HS-27A (cell line): ENCODE measurements around the gene JPH4.
"Not testable (repeated sequence)": the region's sequence is repeated elsewhere in the genome, so short reads cannot be mapped to it uniquely, and the experiment has no call there.

ENCODE experiments used
- DNase-seq: peaks from one replicate; pipeline ENCODE4 v3.0.0-alpha.2; 2012; ENCODE audit warnings: low read depth, missing footprints

JPH4 gene

DNA sequence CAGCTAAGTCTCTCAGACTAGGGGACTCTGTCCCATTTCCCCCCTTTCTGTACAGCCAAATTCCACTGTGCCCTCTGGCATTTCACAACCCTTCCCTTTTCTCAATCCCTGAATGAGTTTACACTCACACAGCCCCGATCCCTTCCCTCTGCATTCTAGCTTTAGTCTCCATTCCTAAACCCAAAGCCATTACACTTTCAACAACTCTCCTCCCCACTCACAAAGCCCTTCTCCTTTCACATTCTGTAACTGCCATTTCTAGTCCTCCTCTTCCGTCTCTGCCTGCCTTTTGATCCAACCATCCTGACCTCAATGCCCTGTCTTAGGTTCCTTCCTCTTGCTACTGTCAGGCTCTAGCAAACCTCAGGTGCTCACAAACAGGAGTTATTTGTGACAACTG lies 30.7 kb downstream of the JPH4 start:
- no peak for DNase-seq

DNA sequence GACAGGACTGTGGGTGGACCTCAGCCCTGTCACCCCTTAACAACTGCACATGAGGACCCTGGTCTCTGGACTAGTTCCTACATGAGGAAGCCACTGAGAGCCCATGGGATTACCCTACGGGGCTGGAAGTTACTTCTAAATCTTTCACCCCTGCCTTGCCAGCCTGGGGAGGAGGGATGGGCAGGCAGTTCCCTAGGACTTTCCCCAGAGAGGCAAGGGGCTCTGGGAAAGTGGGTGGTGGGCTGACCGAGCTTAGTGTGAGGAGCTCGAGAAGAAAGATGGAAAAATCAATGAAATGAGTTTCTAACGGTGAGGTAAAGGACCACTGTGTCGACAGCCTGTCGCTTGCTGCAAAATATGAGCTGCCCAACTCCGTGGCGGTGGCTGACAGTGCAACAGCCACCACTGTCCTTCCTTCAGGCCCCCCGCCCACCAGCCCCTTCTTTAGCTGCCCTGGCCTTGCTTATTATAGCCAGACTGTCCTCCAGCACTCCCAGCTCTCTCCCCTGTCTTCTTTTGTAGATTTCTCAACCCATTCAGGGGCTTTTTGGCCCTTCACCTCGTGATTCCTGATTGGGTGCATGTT lies 32.0 kb downstream of the JPH4 start:
- DNase-seq: no peak

DNA sequence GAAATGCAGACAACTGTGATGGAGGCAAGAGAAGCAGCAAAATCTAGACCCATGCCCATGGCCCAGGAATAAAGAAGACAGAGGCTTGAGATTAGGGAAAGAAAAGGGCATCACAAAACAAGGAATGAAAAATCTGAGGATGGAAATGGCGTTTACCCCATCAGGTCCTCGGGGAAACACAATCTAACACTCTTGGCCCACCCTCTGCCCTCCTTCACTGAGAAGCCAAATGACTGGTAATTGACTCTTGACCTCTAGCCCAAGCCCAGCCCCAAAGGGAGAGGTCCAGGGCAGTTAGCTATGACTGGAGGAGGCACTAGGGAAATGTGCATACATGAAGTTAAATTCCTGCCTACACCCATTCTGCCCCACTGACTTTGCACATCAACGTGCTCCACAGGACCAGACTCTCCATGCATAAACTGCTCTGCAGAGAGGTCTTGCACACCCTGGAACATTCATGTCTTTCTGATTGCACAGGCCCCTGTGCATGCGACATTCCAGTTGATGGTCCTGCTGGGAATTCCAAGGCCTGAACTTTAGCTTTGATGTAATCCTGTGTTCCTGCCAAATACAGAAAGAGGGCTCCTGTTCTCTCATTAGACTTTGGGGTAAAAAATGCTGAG lies 32.7 kb downstream of the JPH4 start:
- DNase-seq: no peak

DNA sequence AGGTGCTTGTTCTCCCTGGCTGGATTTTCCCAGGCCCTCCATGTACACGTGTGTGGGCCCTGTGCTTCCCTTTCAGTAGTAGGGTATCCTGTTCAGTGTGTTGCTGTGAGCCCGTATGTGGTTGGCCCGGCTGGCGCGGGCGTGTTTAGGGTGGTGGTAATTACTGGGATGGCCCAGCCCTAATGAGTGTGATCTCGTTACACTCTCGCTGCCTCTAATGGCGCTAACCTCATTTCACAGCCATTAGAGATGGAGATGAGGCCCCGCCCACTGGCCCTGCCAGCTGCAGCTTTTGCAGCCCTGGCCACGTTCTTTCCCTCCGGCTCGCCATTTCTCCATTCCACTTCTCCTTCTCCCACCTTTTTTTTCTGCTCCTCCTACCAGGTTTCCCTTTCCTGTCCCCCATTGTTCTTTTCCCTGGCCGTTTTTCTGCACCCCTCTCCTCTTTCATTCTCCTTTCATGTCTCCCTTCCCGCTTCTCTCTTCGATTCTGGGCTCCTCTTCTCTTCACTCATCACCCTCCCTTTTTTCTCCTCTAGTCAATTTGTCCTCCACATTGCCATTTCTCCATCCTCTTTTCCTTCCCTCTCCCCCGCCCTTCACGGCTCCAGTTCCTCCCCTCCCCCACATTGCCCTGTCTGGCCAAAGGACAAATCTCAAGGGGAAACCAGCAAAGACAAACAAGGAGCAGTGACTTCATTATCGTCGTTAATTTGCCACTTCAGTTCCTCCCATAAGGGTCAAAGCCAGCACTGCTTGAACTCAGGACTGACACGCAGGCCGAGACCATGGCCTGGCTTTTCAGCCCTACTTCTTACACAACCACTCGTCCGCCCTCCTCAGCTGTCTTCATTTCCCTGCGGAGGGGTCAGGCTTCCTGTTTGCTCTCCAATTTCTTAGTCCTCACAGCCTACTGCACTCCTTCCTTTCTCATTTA lies 33.8 kb downstream of the JPH4 start:
- DNase-seq: no peak

DNA sequence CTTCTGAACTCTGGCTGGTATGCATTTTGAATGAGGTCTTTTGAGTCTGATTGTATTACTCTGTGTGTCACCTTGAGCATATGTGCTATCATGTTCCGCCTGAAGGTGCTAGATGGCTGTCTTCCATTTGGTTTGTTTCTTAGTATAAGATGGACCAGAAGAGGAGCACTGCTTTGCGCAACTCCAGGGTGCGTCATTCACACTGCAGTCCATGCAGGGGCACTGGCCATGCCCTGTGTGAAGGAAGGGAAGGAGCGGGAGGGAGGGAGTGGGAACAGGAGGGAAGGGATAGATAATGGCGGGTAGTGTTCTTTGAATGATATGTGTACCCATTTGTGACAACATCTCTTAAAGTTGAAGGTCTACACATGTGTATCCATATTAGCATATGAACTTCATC lies 35.2 kb downstream of the JPH4 start:
- no peak for DNase-seq

DNA sequence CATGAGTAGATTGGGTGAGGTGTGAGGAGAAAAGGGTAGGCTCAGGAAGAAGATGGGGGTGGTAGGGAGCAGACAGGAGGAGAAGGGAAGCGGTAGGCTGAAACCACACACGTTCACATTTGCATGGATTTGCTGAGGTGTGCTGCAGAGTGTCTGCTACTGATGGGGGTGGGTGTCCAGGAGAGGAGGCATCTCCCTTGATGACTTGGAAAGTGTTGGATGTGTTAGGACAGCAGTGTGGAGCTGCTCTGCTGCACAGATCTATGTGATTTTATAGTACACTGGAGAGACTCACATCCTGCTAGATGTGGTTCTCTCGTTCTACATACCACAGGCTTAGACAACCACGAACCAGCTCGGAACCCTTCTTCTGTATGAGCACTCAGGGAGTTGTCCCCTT lies 36.3 kb downstream of the JPH4 start:
- no peak for DNase-seq

DNA sequence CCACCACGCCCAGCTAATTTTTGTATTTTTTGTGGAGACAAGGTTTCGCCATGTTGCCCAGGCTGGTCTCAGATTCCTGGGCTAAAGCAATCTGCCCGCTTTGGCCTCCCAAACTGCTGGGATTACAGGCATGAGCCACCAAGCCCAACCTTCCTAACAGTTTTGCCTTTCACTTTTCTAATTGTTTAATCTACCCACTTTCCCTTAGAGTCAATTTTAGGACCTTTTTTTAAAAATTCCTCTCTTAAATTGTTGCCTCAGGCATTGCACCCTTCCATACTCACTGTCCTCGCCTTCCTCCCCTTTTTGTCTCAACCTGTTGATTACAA lies 38.5 kb downstream of the JPH4 start:
- DNase-seq: no peak

DNA sequence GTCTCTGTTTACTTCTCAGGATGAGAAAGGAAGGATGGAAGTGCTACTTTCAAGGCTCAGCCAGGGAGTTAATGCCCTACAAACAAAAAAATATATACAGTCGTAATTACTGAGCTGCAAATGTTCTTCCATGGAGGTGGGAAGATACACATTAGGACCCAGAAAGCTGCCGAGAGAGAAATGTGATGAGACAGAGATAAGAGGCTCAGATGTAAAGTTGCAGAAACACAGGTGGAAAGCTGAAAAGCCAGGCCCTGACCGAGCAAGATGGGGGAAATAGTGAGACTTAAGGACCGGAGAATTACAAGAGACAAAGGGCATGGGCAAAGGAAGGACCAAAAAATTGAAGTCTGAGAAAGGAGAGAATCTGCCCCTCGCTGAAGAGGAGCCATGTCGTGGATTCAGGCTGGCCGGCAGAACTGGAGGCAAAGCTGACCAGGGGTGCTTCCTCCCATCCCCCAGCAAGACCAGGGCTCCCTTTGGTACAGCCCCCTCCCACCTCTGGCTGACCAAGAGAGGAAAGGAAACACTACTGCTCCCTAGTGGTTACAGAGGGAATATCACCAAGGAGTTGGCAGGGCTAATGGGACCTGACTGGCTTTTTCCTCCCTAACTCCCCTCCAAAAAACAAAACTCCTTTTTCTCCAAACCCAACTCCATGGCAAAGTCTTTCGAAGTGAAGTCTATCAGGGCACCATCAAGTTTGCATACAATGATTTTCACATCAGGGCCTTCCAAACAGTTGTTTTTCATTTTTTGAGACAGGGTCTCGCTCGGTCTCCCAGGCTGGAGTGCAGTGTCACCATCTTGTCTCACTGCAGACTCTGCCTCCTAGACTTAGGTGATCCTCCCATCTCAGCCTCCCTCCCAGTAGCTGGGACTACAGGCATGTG lies 39.1 kb downstream of the JPH4 start:
- no peak for DNase-seq

DNA sequence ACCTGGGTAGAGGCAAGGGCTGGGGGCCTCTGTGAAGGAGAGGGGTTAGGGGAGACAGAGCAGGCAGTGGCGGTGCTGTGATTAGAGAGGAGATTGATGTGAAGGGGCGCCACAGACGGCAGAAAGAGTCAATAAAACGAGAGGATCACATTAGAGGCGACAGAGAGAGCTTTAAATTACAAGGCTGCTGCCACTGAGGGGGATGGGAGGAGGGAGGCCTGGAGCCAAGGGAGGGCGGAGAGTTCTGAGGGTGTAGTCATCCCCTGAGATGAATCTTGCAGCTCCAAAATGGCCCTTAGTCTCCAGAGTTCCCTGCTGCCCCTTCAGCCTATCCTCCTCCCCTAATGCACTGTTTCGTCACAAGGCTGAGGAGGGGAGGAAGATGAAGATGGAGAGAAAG lies 39.8 kb downstream of the JPH4 start:
- no peak for DNase-seq

DNA sequence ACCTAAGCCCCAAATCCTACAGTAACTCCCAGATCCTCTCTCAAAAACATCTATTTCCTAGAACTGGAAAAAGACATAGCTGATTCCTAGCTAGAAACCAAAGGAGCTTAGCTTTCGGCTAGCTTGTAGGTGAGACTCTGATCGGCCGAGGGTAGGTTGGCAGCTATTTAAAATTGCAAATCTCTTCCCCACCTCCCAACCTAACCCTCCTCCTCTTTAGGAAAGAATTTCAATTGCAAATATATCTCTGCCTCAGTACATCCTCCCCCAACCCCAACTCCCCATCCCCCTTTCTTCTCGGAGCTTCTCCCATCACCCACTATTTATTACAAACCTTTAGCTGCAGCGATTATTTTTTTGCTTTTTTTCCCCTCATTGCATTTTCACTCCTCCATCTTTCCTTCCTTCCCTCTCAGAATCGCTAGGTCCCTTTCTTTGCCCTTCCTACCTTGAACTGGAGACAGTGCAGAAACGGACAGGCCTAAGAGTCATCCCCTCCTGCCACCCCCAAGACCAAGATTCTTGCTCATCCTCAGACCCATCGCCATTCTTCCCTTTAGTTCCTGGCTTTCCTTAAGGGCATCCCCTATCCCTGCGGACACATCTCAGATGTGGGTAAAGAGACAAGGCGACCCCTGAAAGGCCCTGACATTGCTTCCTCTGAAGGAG lies 40.4 kb downstream of the JPH4 start:
- no peak for DNase-seq

DNA sequence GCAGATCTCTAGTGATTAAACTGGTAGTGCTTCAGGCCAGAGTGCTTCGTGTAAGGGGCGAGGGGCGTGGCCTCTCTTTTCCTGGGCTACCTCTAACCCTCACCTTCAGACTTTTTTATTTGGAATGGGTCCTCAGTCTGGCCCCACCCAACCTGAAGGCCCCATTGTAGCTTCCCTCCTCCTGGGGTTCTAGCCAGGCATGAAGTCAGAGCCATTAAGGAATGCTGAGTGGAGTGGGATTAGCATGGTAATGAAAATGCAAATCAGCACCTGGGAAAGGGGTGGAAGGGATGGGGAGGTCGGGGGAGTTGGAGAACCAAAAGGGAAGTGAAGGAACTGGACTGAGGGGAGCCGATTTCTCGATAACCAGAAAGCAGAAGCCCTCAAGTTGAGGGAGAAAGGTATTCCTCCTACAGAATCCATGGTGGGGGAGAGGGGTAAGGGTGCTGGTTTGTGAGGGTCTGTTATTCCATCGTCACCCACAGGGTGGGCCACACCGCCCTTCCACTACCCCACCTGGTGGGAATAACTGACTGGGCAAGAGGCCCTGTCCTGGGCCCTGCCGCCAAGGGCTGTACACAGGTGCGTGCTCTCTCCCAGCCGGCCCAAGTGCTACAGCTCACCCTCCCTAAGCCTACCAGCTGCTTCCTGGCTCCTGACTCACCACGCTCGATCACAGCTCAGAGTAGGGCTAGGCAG lies 41.1 kb downstream of the JPH4 start:
- no peak for DNase-seq

DNA sequence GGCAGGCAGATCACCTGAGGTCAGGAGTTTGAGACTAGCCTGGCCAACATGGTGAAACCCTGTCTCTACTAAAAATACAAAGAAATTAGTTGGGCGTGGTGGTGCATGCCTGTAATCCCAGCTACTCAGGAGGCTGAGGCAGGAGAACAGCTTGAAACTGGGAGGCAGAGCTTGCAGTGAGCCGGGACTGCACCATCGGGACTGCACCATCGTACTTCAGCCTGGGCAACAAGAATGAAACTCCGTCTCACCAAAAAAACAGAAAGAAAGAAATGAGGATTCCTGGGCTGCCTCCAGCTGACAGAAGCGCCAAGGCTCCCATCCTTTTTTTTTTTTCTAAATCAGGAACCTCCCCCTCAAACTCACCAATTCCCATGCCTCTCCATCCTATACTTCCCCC lies 41.7 kb downstream of the JPH4 start:
- DNase-seq: not testable (repeated sequence)

DNA sequence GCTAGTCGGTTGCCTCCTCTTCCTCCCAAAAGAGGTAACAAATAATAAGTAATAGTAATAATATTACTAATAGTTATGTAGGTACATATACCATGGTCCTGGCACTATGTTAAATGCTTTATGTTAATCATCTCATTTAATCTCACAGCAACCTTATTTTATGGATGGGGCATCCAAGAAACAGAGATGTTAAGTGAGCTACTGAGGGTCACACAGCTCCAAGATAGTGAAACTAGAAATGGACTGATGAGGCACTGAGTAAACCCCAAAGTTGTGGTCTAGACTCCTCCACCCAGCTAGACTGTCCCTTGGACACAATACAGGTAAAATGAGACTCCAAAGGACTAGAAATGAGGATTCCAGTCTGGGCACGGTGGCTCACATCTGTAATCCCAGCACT lies 42.1 kb downstream of the JPH4 start:
- DNase-seq: no peak

DNA sequence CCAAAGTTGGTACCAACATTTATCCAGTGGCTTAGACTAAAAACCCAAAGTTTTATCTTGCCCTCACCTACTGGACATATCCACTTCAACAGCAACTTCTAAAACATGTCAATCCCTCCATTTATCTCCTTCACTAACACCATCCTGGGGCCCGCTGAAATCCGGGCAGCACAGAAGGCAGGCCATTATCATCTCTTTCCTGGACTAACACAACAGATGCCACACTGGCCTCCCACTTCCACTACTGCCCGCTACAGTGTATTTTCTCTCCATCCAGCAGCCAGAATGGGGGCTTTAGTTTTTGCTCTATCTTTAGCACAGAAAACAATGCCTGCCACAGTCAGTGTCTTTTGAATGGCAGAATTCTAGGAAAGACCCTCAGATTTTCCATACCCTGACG lies 42.6 kb downstream of the JPH4 start:
- DNase-seq: no peak

DNA sequence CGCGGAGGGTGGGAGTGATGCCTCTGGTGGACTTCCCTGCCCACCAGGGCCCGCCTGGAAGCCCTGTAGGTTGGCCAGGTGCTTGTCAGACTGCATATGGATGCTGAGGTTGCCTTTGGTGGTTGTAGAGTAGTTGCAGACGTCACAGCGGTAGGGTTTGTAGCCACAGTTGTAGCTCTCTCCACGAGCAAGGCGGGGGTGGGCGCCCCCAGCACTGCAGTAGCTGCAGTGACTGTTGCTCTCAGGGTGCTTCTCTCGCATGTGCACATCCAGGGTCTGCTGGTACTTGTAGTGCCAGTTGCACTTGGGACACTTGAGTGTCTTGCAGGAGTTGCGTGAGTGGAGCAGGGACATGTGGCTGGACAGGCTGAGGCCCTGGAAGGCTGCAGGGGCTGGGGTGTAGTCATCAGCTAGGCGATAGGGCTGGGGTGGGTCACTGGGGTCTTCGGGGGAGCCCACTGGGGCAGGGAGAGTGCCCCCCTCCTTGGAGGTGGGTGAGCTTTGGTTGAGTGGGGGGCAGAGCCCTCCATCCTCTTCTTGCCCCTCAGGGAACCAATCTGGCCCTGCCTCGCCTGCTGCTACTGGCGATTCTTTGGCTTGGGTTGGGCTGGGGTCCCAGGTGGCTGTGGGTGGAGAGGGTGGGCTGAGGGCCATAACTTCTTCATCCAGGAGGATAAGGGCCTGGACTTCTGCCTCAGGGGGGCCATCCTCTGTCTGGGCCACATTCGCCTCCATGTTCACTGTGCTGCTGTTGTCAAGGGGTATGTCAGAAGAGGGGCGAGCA lies 44.7 kb downstream of the JPH4 start:
- DNase-seq: no peak

DNA sequence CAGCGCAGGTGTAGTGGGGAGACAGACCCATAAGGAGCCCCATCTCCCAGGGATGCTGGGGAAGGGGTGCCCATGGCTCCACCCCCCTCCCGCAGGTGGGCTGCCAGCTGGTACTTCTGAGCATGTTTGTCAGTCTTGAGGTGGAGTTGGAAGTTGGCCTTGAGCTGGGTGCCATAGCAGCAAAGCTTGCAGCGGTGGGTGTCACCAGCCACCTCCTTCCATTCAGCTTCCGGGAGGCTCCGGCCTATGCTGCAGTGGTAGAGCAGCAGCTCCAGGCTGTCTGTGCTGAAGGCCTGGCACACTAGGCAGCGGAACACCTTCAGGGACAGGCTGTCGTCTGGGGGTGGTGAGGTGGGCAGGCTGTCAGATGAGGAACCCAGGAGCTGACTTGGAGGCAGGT lies 45.9 kb downstream of the JPH4 start:
- no peak for DNase-seq

DNA sequence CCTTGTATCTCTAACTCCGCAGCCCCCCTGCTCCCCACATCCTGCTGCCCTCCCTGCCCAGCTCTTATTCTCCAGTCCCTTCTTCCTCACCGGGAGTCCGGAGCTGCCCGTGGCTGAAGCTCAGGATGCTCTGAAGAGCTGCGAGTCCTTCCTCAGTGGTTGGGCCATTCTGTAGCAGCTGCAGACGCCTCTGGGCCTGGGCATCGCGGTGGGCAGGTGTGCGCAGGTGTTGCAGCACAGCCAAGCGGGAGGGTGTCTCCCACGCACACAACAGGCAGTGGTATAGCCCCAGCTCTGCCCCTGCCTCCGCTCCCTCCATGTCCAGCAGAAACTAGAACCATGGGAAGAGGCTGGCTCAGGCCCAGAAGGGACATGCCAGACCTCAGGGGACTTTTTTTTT lies 47.2 kb downstream of the JPH4 start:
- no peak for DNase-seq

DNA sequence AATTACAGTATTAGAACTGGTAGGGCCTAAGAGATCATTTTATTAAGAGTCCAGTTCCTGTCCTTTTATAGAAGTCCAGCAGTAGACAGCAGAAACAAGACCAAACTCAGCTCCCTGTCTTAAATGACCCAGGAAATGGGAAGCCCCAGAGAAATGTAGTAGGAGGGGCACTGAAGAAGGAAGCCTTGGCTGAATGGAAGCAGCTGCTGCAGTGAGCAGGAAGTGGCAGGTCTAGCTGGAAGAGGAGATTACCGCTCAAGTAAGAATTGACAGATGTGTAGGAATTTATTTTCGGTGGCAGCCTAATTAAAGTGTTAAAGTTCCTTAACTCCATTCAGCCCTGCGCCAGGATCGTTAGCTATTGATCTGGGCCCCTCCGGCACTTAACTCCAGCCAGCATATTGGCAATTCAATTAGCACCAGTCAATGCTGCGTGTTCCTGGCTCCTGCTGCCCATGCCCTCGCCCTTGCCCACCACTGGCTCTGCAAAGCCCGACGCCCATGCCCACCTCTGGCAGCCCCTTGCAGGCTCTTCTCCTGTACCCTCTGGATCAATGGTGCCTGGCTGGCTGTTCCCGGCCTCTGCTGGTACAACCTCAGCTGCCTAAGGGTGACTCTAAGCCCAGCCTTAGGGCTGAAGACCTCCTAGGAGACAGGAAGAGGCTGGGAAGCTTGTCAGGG lies 48.1 kb downstream of the JPH4 start:
- DNase-seq: no peak

DNA sequence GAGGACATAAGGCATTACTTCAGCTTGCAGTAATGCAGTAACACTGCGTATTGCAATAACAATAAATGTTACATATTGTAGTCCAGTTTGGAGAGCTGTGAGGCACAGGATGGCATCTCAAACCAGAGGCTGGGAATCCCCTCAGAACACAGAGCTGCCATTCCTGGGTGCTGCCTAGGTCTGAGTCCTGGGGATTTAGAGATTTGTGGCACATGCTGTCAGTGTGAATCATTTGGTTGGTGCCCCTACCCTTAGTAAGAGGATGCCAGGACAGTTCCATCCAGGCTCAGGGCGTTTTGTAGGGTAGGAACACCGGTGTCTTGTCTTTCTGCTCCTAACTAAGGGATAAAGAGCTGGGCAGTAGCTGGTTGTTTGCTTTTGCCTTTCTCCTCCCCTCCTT lies 49.6 kb downstream of the JPH4 start:
- no peak for DNase-seq

DNA sequence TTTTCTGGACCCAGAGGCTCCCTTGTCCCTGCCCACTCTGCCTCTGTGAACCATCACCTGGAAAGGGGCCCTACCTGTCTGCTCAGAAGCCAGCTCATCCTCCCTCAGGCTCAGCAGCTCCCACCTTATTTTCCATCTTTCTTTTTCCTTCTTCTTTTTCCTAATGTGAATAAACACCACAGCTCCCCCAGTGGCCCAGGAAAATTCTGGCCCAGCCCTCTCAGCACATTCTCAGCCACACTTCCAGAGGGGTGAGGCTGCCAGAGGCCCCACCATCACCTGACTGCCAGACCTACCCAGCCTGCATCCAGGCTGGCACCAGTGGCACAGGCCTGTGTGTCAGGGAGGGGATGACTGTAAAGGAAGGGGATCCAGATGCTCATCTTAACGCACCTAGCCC lies 50.0 kb downstream of the JPH4 start:
- no peak for DNase-seq
